ENCODE data around the gene AMER2.
"Not testable (repeated sequence)": the region's sequence is repeated elsewhere in the genome, so short reads cannot be mapped to it uniquely, and the experiment has no call there.

The AMER2 gene

DNA sequence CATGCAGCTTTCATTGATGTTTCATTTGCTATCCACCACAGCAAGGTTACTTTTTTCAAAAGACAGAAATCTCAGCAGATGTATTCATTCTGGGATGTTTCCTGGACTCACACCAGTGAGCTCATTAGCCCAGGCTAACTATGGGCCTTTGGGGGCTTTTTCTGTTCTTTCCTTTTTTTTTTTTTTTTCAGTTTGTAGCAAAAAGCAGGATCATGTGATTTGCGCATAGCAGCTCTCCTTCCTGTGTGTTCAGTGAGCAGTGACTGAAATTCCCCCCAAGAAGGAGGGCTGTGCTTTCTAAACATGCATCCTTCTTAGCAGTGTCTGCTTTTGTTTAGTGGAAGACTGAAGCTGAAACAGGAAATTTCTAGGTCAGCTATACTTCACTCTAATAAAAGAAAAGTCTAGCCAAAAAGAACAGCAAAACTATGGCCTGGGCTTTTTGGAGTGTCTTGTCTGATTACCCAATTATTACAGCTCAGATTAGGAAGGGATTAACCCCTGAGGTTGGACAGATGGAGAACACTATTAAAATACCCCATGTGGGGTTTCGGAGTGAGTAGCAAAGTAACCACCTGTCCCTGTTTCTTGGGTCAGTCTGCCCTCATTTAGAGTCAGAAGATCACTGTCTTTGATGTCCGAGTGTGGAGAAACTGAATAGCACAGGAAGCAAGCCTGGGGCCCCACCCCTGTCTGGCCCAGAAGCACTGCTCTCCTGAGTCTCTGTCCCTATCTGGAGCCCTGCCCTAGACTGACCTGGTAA, 8.9 kb upstream of the AMER2 start:
- DNase-seq (ENCODE audit: low read depth in 2 of 2) = no peak

DNA sequence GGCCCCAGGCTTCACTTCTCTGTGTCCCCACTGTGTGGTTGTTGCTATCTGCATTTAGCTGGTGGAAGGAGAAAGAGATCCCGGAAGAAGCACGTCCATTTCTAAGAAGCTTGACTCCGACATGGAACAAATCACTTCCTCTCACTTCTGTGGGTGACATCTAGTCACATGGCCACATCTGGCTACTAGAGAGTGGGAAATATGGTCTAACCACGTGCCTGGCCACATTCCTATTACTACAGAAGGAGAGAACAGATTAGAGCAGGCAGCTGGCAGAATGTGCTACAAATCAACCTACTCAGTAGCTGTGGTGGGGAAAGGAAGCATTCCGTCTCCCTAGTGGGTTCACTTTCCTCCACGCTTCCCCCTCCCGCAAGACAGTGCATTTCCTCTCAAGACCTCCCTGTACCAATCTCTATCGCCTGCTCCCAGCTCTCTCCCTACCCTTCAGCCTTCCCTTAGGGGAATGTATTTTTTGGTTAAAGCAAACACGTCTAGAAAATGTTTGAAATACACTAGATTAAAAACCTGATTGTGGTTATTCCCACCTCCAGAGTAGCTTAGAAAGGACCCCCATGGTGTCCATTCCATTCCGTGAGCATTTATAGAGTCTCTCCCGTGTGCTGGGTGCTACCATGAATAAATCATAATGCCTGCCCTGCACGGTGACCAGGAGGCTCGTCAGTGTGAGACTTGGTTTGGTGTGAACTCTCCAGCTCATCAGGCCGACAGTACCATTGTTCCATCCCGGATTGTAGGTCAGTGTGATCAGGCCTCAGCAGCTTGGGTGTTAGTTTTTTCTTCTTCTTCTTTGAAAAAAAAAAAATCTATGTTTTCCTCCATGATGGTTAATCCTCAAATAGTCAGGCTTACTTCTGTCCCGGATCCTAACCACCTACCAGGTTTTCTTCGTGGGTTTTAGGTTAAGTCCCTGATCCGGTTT, 8.0 kb upstream of the AMER2 start:
- no peak for DNase-seq (ENCODE audit: low read depth in 2 of 2)

DNA sequence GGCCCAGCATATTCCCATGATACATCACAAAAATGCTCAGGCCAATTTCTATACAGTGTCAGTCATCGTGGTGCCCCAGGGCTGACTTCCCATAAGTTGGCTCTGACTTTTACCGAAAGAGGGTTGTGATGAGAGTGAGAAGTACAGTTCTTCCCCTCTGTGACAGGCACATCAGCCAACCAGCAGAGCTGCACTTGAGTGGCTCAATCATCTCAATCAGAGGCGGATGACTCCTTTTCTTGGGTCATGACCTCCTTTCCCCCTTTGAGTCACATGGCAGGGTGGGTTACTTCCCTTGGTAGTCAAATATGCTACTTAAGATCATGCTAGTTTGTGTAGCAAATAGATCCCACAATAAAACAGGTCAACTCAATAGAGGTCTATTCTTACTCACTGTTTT, 6.9 kb upstream of the AMER2 start:
- DNase-seq (ENCODE audit: low read depth in 2 of 2) = no peak

DNA sequence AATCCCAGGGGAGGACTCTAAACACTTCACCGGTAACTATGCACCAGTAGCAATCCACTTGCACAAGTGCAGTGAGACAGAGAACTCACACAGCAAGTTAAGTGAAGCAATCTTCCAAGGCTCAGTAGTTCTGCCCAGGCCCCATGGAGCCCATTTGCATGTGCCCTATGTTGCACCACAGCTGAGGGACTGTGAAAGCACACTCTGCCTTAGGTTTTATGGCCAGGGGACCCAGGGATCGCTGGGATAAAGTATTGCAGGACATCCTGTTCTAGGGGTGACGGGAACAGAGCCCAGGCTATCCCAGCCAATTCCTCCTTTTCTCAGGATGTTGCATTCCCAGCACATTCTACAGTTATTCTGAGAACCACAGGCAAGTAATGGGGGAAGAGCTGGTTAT, 6.0 kb upstream of the AMER2 start:
- DNase-seq (ENCODE audit: low read depth in 2 of 2) = no peak

DNA sequence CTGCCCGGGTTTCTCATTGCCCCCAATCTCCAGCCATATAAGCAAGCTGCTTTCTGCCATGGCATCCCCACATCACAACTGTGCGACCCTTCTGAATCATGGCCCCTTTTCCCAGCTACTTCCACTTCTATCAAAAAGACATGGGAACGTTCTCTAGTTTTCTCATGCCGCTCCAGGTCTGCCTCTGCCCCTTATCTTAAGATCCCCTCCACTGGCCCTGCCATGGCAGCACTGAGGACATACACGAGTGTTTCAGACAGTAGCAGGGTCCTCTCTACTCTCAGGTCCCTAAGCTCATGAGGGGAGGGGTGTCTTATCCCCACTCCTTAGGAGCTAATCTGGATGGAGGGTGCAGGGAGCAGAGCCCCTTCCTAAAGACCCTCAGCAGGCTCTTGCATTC, 5.5 kb upstream of the AMER2 start:
- no peak for DNase-seq (ENCODE audit: low read depth in 2 of 2)

DNA sequence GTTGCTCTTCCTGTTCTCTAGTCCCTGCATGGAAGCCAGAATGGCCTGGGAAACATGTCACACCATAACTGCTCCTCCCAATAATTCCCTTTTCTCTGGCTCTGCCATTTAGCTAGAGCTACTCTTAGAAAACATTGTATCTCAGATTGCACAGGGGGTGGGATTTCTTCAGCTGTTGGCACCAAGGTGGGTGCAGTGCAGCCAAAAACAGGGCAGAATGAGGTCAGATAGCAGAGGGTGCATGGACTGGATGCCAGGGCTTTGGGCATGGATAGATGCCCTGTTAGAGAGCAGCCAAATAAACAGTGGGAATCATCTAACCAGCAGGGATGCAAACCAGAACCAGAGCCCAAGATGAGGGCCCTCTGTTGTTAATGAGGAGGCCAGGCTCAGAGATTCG, 4.9 kb upstream of the AMER2 start:
- DNase-seq (ENCODE audit: low read depth in 2 of 2) = no peak

DNA sequence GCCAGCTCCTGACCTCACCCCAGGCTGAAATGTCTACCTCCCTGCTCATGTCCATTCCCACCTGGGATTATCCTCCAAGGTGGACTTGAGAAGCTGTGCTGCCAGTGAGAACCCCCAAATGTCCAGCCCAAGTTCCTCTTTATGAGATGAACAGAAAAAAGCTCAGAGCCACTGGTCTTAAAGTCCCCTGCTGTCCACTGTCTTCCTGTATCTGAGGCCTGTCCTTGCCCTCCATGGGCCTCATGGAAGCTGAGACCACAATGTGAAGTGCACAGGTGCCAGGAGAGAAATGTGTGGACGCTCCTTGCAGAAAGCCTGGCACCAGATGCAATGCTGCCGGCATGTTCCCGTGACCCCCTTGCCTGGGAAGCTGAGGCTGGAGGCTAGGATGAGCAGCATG, 3.3 kb upstream of the AMER2 start:
- no peak for DNase-seq (ENCODE audit: low read depth in 2 of 2)

DNA sequence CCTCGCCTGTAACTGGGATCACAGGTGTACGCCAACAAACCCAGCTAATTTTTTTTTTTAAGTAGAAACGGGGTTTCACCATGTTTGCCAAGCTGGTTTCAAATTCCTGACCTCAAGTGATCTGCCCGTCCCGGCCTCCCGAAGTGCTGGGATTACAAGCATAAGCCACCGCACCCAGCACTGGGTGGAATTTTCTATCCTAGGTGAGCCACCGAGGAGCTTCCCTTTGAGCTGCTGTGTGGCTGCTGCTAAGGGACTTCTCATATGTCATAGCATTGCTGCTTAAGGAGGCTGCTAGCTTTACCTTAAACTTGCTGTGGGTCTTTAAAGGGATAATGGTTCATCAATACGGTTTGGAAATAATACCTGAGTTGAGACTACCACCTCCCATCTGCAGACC, 2.9 kb upstream of the AMER2 start:
- no peak for DNase-seq (ENCODE audit: low read depth in 2 of 2)

DNA sequence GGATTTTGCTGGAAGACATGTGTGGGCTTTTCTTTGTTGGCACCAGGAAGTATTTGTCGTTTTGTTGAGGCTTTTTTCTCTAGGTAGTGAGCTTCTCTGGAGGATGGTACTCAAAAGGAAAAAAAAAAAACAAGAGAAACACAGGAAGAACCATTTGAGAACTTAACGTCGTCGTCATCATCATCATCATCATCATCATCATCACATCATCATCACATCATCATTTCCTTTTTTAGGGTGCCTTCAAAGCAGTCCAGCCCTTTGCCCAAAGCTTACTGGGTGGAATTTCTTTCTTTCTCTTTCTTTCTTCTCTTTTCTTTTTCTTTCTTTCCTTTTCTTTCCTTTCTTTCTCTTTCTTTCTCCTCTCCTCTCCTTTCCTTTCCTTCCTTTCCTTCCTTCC, 2.2 kb upstream of the AMER2 start:
- no peak for DNase-seq (ENCODE audit: low read depth in 2 of 2)

DNA sequence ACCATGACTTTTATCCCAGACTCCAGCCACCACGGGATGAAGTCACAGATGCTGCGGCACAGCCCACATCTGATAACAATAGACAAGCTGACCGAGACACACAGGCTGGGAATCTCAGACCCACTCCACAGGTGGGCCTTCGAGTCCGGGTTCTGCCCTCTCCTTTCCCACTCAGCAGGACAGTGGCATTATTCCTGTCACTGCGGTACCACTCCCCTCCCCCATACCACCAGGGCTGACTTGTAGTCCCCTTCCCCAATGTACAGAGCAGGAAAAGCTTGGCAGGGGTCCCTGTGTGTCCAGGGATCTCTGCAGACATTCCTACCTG, 179 bp upstream of the AMER2 start:
- no peak for DNase-seq (ENCODE audit: low read depth in 2 of 2)

DNA sequence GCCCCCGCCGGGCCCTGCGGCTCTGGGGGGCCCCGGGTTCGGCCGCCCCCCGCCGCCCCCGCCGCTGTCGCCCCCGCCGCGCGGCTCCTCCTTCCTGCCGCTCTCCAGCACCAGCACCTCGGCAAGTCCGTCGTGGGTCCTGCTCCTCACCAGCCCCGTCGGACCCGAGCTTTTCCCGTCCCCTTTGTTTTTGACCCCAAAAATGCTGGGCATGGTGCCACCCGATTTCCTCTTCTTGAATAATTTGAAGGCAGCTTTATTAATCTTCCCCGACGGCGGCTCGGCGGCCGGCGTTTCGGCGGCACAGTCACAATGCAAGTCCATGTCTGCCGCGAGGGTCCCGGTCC, 945 bp downstream of the AMER2 start:
- DNase-seq (ENCODE audit: low read depth in 2 of 2) = no peak

DNA sequence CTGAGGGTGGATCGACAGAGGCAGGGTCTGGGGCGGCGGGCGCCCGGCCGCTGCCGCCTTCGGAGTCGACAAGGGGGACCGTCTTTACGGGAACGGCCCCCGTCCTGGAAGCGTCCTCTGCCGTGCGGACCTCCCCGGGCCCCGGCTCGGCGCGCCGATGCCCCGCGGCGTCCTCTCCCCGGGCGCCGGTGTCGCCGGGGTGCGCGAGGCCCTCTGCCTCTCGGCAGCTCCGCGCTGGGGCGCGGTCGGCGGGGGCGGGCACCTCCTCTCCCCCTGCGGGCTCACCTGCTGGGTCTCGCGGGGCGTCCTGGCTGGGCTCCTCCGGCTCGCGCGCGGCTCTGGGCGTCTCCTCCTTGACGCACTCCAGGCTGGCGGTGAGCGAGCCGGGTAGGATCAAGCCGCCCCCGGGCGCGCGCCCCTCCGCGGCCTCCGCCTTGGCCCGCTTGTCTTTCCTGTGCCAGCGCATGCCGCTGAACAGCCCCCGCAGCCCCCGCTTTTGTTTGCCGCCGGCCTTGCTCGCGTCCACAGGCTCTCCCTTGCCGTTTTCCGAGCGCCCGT, 1.5 kb downstream of the AMER2 start:
- no peak for DNase-seq (ENCODE audit: low read depth in 2 of 2)

DNA sequence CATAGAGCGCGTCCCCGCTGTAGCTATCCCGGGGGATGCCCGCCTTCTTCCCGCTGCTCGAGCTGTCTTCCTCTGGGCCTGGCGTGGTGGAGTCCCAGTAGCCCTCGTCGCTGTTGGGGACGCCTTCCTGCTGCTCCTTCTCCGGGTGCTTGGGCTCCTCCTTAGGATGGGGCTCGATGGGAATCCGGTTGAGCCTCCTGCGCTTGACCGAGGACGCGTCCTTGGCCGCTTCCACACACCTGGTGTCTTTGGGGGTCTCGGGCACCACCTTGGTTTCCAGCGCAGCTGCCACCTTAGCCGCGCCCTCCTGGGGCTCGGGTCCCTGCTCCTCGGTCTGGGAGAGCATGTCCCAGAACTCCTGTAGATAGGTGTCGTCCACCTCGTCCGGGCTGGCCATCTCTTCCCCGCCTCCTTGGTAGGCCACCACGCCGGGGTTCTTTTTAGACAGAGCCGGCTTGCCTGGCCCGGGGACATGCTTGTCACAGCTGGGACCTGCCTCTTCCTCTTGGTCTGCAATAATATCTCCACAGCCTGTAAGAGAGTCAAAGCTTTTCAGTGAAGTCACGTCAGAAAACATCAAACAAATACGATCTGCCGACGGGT, 2.0 kb downstream of the AMER2 start:
- no peak for DNase-seq (ENCODE audit: low read depth in 2 of 2)

DNA sequence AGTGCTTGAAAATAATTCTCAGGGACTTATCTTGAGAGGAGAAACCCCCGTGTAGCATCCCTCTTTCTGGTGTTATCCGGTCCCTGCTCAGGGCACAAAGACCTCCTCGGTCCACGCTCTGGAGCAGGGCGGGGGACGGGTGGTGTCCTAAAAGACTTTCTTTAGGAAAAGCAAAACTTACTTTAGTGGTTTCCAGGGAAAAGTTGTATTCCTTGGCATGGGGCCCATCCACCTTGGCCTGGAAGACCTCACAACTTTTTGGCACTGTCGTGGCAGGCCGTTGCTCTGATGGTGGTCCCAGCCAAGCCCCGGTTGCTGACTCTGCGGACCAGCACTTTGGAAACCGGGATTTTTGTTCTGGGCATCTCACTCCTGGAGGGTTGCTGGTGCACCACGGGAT, 2.7 kb downstream of the AMER2 start:
- DNase-seq (ENCODE audit: low read depth in 2 of 2) = no peak

DNA sequence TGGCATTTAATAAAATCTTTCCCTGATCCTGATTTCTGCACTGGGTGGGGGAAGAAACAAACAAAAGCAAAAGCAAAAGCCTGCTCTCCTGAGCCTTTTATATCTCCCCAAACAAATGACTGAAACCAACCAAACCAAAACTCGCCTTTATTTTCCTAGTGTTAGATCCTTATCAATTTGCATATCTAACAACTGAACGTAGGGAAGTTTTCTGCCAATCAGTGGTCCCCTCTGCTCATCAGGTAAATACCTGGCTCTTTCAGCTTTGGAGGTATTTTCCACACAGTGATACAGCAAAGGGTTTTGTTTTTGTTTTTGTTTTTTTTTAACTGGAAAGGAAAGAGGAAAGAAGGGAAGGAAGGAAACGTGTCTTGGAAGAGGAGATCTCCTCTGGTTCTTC, 3.3 kb downstream of the AMER2 start:
- no peak for DNase-seq (ENCODE audit: low read depth in 2 of 2)

DNA sequence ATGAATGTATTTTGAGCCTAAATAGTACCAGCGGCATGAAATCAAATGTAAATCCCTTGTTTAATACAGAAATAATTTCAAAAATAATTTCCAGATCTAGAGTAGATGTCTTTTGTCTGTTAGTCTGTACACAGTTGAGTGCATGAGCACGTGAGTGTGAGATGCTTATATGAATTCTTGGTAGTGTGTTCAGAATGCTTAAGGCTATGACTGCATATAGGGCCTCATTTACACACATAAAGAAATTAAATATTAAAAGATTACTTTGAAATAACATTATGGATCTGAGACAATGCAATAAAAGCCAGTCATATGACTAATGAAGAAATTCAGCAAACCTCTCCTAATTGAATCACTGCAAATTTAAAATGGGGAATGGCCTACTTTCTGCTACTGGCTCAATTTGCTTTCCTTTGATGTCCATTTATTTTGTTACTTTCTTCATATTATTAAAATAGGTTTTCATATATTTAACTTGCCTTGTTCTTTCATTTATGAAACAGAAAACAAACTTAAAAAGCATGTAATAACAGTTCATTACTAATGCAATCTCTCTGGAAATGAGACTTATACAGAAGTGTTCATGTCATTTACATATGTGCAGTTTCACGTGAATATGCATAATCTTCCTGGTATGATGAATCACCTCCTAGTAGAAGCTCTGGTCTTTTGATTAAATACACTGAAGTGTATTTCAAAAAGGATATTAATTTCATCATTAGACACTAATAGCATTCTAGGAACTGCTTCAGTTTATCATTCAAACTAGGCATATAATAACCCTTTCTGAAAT, 4.5 kb downstream of the AMER2 start:
- DNase-seq (ENCODE audit: low read depth in 2 of 2) = no peak

DNA sequence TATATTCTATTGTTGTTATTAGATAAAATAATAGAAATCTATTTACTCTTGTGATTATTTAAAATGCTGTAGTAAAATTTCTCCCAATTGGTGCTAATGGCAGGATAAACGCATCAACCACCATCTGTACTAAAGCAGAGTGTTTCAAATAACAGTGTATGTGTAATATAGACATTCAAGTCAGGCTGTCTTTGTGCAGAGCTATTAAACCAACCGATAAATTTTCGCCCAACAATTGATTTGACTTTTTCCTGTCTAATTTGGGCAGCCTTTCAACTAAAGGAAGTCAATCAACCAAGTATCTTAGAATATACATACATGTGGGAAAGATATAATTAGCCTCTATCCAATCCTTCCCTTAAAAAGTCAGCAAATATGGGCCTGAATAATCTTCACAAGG, 5.8 kb downstream of the AMER2 start:
- DNase-seq (ENCODE audit: low read depth in 2 of 2) = no peak

DNA sequence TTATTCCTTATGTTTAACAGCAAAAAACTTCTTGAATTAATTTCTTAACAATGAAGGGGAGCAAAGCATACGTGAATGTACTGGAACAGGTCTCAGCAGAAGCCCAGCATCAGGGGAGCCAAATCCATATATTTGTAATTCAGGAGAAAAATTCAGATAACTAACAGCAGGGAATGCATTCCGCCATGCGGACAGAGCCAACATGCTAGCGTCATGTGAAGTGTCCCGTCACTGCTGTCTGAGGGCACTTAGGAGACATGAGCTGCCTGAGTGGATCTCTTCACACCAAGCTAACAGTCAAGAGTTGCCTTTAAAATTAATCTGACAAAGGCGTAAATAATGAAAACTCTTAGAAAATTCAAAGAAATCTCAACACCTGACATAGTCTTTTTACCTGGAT, 6.4 kb downstream of the AMER2 start:
- DNase-seq (ENCODE audit: low read depth in 2 of 2) = no peak

DNA sequence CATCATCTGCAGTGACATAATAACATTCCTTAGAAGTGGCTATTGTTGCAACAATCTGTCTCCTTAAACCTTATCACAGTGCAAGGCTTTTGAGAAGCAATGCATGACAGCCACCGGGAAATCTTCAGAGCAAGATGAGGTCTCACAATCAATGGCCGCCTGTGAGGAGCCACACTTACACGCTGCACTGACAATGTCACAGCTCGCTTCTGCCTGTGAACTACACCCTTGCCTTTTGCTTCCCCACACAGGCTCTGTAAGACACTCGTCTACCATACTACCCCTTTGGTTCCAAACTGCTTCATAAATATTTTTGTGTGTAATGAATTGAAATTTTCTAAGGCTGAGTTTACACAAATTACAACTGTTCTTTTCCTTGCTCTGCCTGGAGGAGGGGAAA, 6.9 kb downstream of the AMER2 start:
- not testable (repeated sequence) for DNase-seq (ENCODE audit: low read depth in 2 of 2)

DNA sequence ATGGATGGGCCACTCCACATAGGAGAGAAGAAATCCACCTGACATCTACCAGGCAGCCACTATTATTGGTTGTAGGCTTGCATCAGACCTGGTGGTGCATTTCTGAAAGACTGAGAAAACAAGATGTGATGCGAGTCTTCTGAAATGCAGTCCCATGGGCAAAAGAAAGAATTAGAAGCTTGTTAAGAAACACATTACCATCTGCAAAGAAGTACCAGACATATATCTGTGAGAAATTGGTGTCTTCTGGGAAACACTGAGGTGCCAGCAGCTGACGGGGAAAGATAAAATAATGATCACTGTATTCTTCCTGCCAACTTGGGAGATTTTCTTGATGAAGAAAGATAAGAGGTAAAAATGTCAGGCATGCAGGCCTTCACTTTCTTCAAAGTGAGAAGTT, 14.4 kb downstream of the AMER2 start:
- no peak for DNase-seq (ENCODE audit: low read depth in 2 of 2)

DNA sequence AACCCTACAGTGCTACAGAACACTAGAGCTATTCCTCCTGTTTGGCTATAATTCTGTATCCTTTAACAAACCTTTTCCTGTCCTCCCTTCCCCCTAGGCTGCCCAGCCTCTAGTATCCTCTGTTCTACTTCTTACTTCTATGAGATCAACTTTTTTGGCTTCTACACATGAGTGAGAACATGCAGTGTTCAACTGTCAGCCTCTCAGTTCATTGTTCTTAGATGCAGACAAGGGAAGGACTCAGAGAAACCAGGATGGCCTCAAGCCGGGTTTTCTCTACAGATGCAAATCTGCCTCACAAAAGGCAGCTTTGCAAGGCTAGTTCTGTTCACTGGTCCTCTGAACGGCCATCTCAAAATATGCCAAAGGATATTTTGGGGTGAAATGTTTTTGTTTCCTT, 18.4 kb downstream of the AMER2 start:
- no peak for DNase-seq (ENCODE audit: low read depth in 2 of 2)

DNA sequence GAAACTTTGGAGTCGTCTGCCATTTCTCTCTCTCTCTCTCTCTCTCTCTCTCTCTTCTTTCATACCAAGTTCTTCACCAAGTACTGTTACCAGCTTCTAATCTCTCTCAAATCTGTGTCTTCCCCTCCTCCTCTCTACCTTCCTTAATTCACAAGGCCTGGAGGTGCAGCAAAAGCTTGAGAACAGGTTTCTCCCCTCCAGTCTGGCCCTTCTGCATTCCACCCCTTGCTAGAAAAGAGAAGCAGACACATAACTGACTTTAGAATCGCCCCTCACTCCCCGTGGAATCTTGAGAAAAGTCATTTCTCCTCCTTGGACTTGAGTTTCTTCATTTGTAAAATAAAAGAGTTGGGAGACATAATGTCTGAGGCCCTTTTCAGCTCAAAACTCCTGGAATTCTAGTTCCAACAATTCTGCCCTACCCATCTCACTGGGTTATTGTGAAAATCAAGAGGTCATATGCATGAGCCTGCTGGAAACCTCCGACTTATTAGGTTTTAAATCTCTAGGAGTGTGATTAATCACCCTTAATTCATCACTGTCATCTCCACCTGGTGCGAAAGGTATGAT, 20.4 kb downstream of the AMER2 start:
- DNase-seq (ENCODE audit: low read depth in 2 of 2) = no peak
